ENCODE data around the gene MSRB3. TPM values are rescaled to one million over a fixed set of nuclear protein-coding genes. Genes with fewer than 3 reads are reported as not detected.

The MSRB3 gene
- polyA plus RNA-seq, 1 of the 3 experiments (the other 2 are of a cell fraction): 24.3 TPM

GRCh38 chr12:65384240-65384639, 105.8 kb downstream of the MSRB3 start:
- POLR2A ChIA-PET: no interaction called here
- H3K36me3 ChIP-seq (replicated peaks in 1 of 2; ENCODE audit: control insufficient read depth in 1 of 2, insufficient read depth in 2 of 2, low read length in 1 of 2): peaks cover 0 to 20% of the 10 kb centered on the region in 2 experiments
- 21% methylated on average over 2 of the region's 2 CpGs for WGBS (ENCODE audit: low lambda C conversion rate)
- H3K27ac ChIP-seq (ENCODE audit: low read depth in 2 of 2, low read length in 1 of 2): peak overlapping the region; percentile 6 to 60; a peak in 1 of 4 replicates
- H3F3A ChIP-seq (replicated peaks; ENCODE audit: insufficient read depth): peaks cover 5% of the 10 kb centered on the region
- H3K4me2 ChIP-seq: no peak overlapping the region
- peaks cover 6% of the 10 kb centered on the region; the same call in 1 of the 2 replicates for H3K9me3 ChIP-seq
- no peak for DNase-seq
- H3K9me2 ChIP-seq: no peaks in the 10 kb centered on the region
- CTCF ChIA-PET: no interaction called here
- no peaks in the 10 kb centered on the region; a peak in 2 of 4 replicates for H3K4me1 ChIP-seq (ENCODE audit: control insufficient read depth in 1 of 2, insufficient read depth in 2 of 2, low read depth in 1 of 2, low read length in 1 of 2)
- H3K79me2 ChIP-seq (ENCODE audit: insufficient read depth): no peaks in the 10 kb centered on the region; the same call in 1 of the 2 replicates
- H3K9ac ChIP-seq: no peak overlapping the region
- no peak overlapping the region for H2AFZ ChIP-seq (ENCODE audit: low read depth)
- H3K4me3 ChIP-seq (ENCODE audit: low read depth in 2 of 2, low read length in 1 of 2): no peak overlapping the region
- H3K27me3 ChIP-seq (ENCODE audit: insufficient read depth): no peaks in the 10 kb centered on the region
- H4K20me1 ChIP-seq (ENCODE audit: insufficient read depth): no peaks in the 10 kb centered on the region
- TF ChIP-seq RXRA (IDR thresholded peaks at IDR 0.05; ENCODE audit: borderline replicate concordance, low read depth) (no peak), TCF12 (IDR thresholded peaks at IDR 0.05) (peak; percentile 61; the same call in 1 of the 2 replicates), RFX5 (IDR thresholded peaks at IDR 0.05; ENCODE audit: low read length) (no peak), SIN3A (IDR thresholded peaks at IDR 0.05; ENCODE audit: borderline replicate concordance, low read depth, low read length) (no peak), FOXJ3 (CRISPR knock-in tag; IDR thresholded peaks at IDR 0.05) (no peak), MAX (IDR thresholded peaks at IDR 0.05; ENCODE audit: low read depth) (no peak), YY1 (IDR thresholded peaks at IDR 0.05; ENCODE audit: low read depth) (no peak), EZH2phosphoT487 (IDR thresholded peaks at IDR 0.05; ENCODE audit: borderline replicate concordance, low read depth) (no peak), ZBTB33 (IDR thresholded peaks at IDR 0.05; ENCODE audit: borderline replicate concordance, low read depth) (no peak), PBX3 (IDR thresholded peaks at IDR 0.05) (peak; percentile 19; the same call in 1 of the 2 replicates), NFIC (IDR thresholded peaks at IDR 0.05; ENCODE audit: borderline replicate concordance) (no peak), JUND (IDR thresholded peaks at IDR 0.05) (peak; percentile 24; the same call in 1 of the 2 replicates)

GRCh38 chr12:65387396-65387795, 108.9 kb downstream of the MSRB3 start:
- H3K4me2 ChIP-seq: no peak overlapping the region
- no peaks in the 10 kb centered on the region; a peak in 2 of 4 replicates for H3K4me1 ChIP-seq (ENCODE audit: control insufficient read depth in 1 of 2, insufficient read depth in 2 of 2, low read depth in 1 of 2, low read length in 1 of 2)
- no peaks in the 10 kb centered on the region for H3K27me3 ChIP-seq (ENCODE audit: insufficient read depth)
- H4K20me1 ChIP-seq (ENCODE audit: insufficient read depth): no peaks in the 10 kb centered on the region
- DNase-seq: no peak
- H3K79me2 ChIP-seq (ENCODE audit: insufficient read depth): no peaks in the 10 kb centered on the region; the same call in 1 of the 2 replicates
- ChIA-PET POLR2A (no interaction called here), CTCF (no interaction called here)
- H3K9me3 ChIP-seq: peaks cover 6% of the 10 kb centered on the region; the same call in 1 of the 2 replicates
- no peaks in the 10 kb centered on the region for H3F3A ChIP-seq (replicated peaks; ENCODE audit: insufficient read depth)
- TF ChIP-seq CHD2 (IDR thresholded peaks at IDR 0.05; ENCODE audit: low read length, partially characterized antibody) (no peak), CTCF (IDR thresholded peaks at IDR 0.05) (no peak), TCF12 (IDR thresholded peaks at IDR 0.05) (no peak), GATA2 (CRISPR knock-in tag; IDR thresholded peaks at IDR 0.05) (no peak), RAD21 (IDR thresholded peaks at IDR 0.05; ENCODE audit: low read length) (no peak), ELF1 (IDR thresholded peaks at IDR 0.05) (no peak), RXRA (IDR thresholded peaks at IDR 0.05; ENCODE audit: borderline replicate concordance, low read depth) (no peak), ZBTB33 (IDR thresholded peaks at IDR 0.05; ENCODE audit: borderline replicate concordance, low read depth) (no peak), PBX3 (IDR thresholded peaks at IDR 0.05) (no peak)
- no peak overlapping the region for H3K9ac ChIP-seq
- H3K4me3 ChIP-seq (ENCODE audit: low read depth in 2 of 2, low read length in 1 of 2): no peak overlapping the region
- H2AFZ ChIP-seq (ENCODE audit: low read depth): no peak overlapping the region
- peaks cover 0 to 35% of the 10 kb centered on the region in 2 experiments for H3K36me3 ChIP-seq (replicated peaks in 1 of 2; ENCODE audit: control insufficient read depth in 1 of 2, insufficient read depth in 2 of 2, low read length in 1 of 2)
- no peak overlapping the region for H3K27ac ChIP-seq (ENCODE audit: low read depth in 2 of 2, low read length in 1 of 2)
- no peaks in the 10 kb centered on the region for H3K9me2 ChIP-seq
